ENCODE data around the gene TTC39B. TPM values are rescaled to one million over a fixed set of nuclear protein-coding genes. Genes with fewer than 3 reads are reported as not detected.

TTC39B gene
- total and polyA plus RNA-seq, 2 of the 8 experiments (the other 6 are each of a cell fraction or from before 2014, with no cell fraction given): 1.6 to 10.9 TPM

GRCh38 chr9:15116130-15116580, 190.9 kb downstream of the TTC39B start:
- Histone ChIP-seq H3K4me2 (ENCODE audit: insufficient read depth in 1 of 2, low read depth in 2 of 2, low read length in 2 of 2) (peak overlapping the region in 1 of 2 experiments; percentile 27; a peak in 2 of 4 replicates), H3K27ac (ENCODE audit: low read depth, low read length) (no peak overlapping the region), H2BK12ac (ENCODE audit: low read depth, low read length) (0 out of 2 replicates have a peak overlapping the region, but pooled peaks have one; percentile 86), H3K56ac (replicated peaks; ENCODE audit: insufficient read length, low read depth, low read length) (no peak overlapping the region), H2BK20ac (ENCODE audit: low read length) (no peak overlapping the region), H3K14ac (ENCODE audit: insufficient read length) (no peak overlapping the region), H2AK5ac (ENCODE audit: low read depth, low read length) (no peak overlapping the region), H3K4me3 (ENCODE audit: extremely low read depth in 1 of 4, insufficient read depth in 2 of 4, low read depth in 3 of 4, low read length in 4 of 4) (no peak overlapping the region), H4K5ac (ENCODE audit: insufficient read length, low read depth, low read length) (no peak overlapping the region), H3K36me3 (ENCODE audit: control insufficient read depth in 2 of 4, insufficient read depth in 4 of 4, low read length in 3 of 4) (no peaks in the 10 kb centered on the region), H4K8ac (ENCODE audit: extremely low read depth, insufficient read depth, low read length) (no peak overlapping the region), H3K79me1 (ENCODE audit: low read depth, low read length) (no peaks in the 10 kb centered on the region), H3K23me2 (ENCODE audit: low read depth, low read length) (no peaks in the 10 kb centered on the region), H2AFZ (ENCODE audit: low read length) (peak overlapping the region; percentile 67), H3K9me3 (ENCODE audit: insufficient read depth in 2 of 2, low read depth in 1 of 2, low read length in 1 of 2) (no peaks in the 10 kb centered on the region), H2BK120ac (replicated peaks; ENCODE audit: low read depth, low read length) (peak overlapping the region; percentile 19), H3K79me2 (ENCODE audit: control insufficient read depth in 1 of 2, insufficient read depth in 2 of 2, low read length in 2 of 2) (no peaks in the 10 kb centered on the region), H3K4me1 (replicated peaks in 1 of 4; ENCODE audit: control insufficient read depth in 3 of 4, insufficient read depth in 4 of 4, low read length in 3 of 4) (peaks cover 2 to 10% (median 3%) of the 10 kb centered on the region in 4 experiments; a peak in 4 of 7 replicates), H2BK5ac (ENCODE audit: low read depth, low read length) (0 out of 2 replicates have a peak overlapping the region, but pooled peaks have one; percentile 20), H4K20me1 (replicated peaks in 1 of 2; ENCODE audit: control insufficient read depth in 1 of 2, insufficient read depth in 2 of 2, low read length in 2 of 2) (no peaks in the 10 kb centered on the region), H3K18ac (ENCODE audit: extremely low read depth, low read length) (no peak overlapping the region; the same call in 1 of the 2 replicates), H3K23ac (ENCODE audit: insufficient read length) (no peak overlapping the region), H3K4ac (replicated peaks; ENCODE audit: insufficient read length, low read depth, low read length) (no peak overlapping the region), H3K9ac (replicated peaks in 1 of 4; ENCODE audit: extremely low read depth in 1 of 4, low read depth in 3 of 4, low read length in 3 of 4) (no peak overlapping the region), H3K27me3 (replicated peaks in 1 of 4; ENCODE audit: control insufficient read depth in 3 of 4, extremely low read depth in 1 of 4, insufficient read depth in 3 of 4, low read length in 3 of 4) (no peaks in the 10 kb centered on the region), H4K91ac (replicated peaks; ENCODE audit: insufficient read length, low read length) (no peak overlapping the region), H2BK15ac (ENCODE audit: low read length) (no peak overlapping the region)
- FAIRE-seq (no peak), DNase-seq (ENCODE audit: low read depth in 1 of 2, low spot score in 2 of 2) (no peak)
- CTCF ChIA-PET (ENCODE audit: partially characterized antibody): interaction anchor here (0.6 to 3.9 kb wide), 5 partner anchors 11 to 645 kb away, joined by 3 to 45 read pairs (median 4); no protein-coding TSS in a partner anchor
- POLR2A ChIA-PET (ENCODE audit: partially characterized antibody): no interaction called here
- 78% methylated on average over 7 of the region's 7 CpGs; no CpG with 5 or more reads in 1 of the 2 experiments for WGBS, 2 experiments (ENCODE audit: extremely low coverage in 1 of 2, insufficient coverage in 1 of 2, insufficient read length in 1 of 2, insufficient replicate concordance in 2 of 2, low coverage in 1 of 2, low lambda C conversion rate in 2 of 2, missing lambda C conversion rate in 1 of 2)
- TF ChIP-seq RFX5 (IDR thresholded peaks at IDR 0.05; ENCODE audit: borderline replicate concordance, low read depth, low read length): no peak
- TF ChIP-seq POLR2A (IDR thresholded peaks at IDR 0.05; ENCODE audit: control extremely low read depth in 1 of 2, low read depth in 2 of 2, low read length in 2 of 2): no peak
- TF ChIP-seq SRF (IDR thresholded peaks at IDR 0.05; ENCODE audit: low read depth, low read length): no peak
- TF ChIP-seq TAF1 (IDR thresholded peaks at IDR 0.05; ENCODE audit: low read depth, low read length): no peak
- TF ChIP-seq GTF2F1 (IDR thresholded peaks at IDR 0.05; ENCODE audit: borderline replicate concordance, low read depth, low read length): no peak
- TF ChIP-seq CTCF (IDR thresholded peaks at IDR 0.05; ENCODE audit: control extremely low read depth in 1 of 3, insufficient read depth in 1 of 3, low read depth in 1 of 3, low read length in 3 of 3): no peak
- TF ChIP-seq SIRT6 (IDR thresholded peaks at IDR 0.05; ENCODE audit: low read length): no peak
- TF ChIP-seq KDM4A (IDR thresholded peaks at IDR 0.05; ENCODE audit: low read depth, low read length, severe bottlenecking): no peak
- TF ChIP-seq TAF7 (optimal IDR thresholded peaks at IDR 0.05; ENCODE audit: borderline replicate concordance, low read depth, low read length): no peak
- TF ChIP-seq, protein P1, sequence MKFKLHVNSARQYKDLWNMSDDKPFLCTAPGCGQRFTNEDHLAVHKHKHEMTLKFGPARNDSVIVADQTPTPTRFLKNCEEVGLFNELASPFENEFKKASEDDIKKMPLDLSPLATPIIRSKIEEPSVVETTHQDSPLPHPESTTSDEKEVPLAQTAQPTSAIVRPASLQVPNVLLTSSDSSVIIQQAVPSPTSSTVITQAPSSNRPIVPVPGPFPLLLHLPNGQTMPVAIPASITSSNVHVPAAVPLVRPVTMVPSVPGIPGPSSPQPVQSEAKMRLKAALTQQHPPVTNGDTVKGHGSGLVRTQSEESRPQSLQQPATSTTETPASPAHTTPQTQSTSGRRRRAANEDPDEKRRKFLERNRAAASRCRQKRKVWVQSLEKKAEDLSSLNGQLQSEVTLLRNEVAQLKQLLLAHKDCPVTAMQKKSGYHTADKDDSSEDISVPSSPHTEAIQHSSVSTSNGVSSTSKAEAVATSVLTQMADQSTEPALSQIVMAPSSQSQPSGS (IDR thresholded peaks at IDR 0.05; ENCODE audit: low read length): no peak

Data from H1 (cell line).